ENCODE measurements around the gene SMARCD2.
"Not testable (repeated sequence)": the region's sequence is repeated elsewhere in the genome, so short reads cannot be mapped to it uniquely, and the experiment has no call there.

Gene SMARCD2

GRCh38 chr17:63847525-63848249, 5.2 kb upstream of the SMARCD2 start:
- no peaks in the 10 kb centered on the region for H3K4me1 ChIP-seq (ENCODE audit: insufficient read depth, low read length)
- H3K9ac ChIP-seq (ENCODE audit: low read depth, low read length): no peak overlapping the region
- H3K4me3 ChIP-seq (ENCODE audit: low read length): no peak overlapping the region
- H3K9me3 ChIP-seq (ENCODE audit: insufficient read depth, low read depth, low read length): peaks cover 7% of the 10 kb centered on the region; the same call in 1 of the 2 replicates
- H3K36me3 ChIP-seq (ENCODE audit: insufficient read depth, low read depth, low read length): no peaks in the 10 kb centered on the region
- peaks cover 48% of the 10 kb centered on the region for H3K27me3 ChIP-seq (ENCODE audit: insufficient read depth, low read length)
- no peak overlapping the region for H3K27ac ChIP-seq (ENCODE audit: low read length)

GRCh38 chr17:63845509-63845908, 3.0 kb upstream of the SMARCD2 start:
- no peak overlapping the region for H3K4me3 ChIP-seq (ENCODE audit: low read length)
- peaks cover 7% of the 10 kb centered on the region; the same call in 1 of the 2 replicates for H3K9me3 ChIP-seq (ENCODE audit: insufficient read depth, low read depth, low read length)
- peaks cover 9% of the 10 kb centered on the region for H3K4me1 ChIP-seq (ENCODE audit: insufficient read depth, low read length)
- H3K27me3 ChIP-seq (ENCODE audit: insufficient read depth, low read length): peaks cover 48% of the 10 kb centered on the region
- no peaks in the 10 kb centered on the region for H3K36me3 ChIP-seq (ENCODE audit: insufficient read depth, low read depth, low read length)
- no peak overlapping the region for H3K9ac ChIP-seq (ENCODE audit: low read depth, low read length)
- H3K27ac ChIP-seq (ENCODE audit: low read length): no peak overlapping the region

DNA sequence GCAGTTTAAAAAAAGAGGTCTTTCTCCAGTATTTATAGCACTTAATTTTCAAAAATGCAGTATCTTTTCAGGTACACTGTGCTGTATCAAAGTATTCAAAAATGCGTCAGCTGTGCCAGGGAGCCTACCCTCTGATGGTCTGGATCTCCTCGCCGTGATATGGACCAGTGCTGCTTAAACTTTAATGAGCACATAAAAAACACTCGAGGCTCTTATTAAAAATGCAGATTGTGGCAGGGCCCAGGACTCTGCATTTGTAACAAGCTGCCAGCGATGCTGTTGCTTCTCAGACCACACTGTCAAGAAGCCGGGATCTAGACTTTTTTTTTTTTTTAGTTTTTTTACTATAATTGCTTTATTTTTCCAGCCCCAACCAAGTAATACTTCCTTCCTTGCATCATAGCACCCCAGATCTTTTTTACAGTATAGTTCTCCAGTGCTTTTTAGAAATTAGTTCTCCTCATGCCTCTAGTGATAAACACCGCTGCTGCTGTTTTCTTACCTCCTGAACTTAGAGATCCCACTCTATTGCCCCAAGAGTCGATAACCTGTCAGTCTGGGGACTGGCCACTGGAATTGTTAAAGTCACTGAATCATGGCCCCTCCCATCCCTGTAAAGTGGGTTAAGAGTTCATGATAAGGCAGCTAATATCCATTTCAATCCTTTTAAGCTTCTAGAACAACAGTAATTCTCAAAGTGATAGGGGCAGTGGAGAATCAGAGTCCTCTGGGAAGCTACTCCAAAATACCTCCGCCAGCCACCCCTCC, 1.6 kb upstream of the SMARCD2 start:
- no peaks in the 10 kb centered on the region for H3K36me3 ChIP-seq (ENCODE audit: insufficient read depth, low read depth, low read length)
- no peak overlapping the region for H3K27ac ChIP-seq (ENCODE audit: low read length)
- H3K9ac ChIP-seq (ENCODE audit: low read depth, low read length): no peak overlapping the region
- H3K4me1 ChIP-seq (ENCODE audit: insufficient read depth, low read length): peaks cover 13% of the 10 kb centered on the region
- H3K4me3 ChIP-seq (ENCODE audit: low read length): 0 out of 2 replicates have a peak overlapping the region, but pooled peaks have one; percentile 83
- H3K9me3 ChIP-seq (ENCODE audit: insufficient read depth, low read depth, low read length): peaks cover 7% of the 10 kb centered on the region; the same call in 1 of the 2 replicates
- peaks cover 40% of the 10 kb centered on the region for H3K27me3 ChIP-seq (ENCODE audit: insufficient read depth, low read length)

- H3K27ac ChIP-seq (ENCODE audit: low read length); H3K36me3 ChIP-seq (ENCODE audit: insufficient read depth, low read depth, low read length): not testable (repeated sequence)
- peak overlapping the region; percentile 59; the same call in 1 of the 2 replicates for H3K9ac ChIP-seq (ENCODE audit: low read depth, low read length)
Observed at GRCh38 chr17:63843387-63843888, 953 bp upstream of the SMARCD2 start.

GRCh38 chr17:63842173-63842539, 329 bp downstream of the SMARCD2 start:
- Histone ChIP-seq H3K36me3 (ENCODE audit: insufficient read depth, low read depth, low read length) (no peaks in the 10 kb centered on the region), H3K4me3 (ENCODE audit: low read length) (peak overlapping the region; percentile 96), H3K27ac (ENCODE audit: low read length) (no peak overlapping the region), H3K9ac (ENCODE audit: low read depth, low read length) (peak overlapping the region; percentile 90), H3K4me1 (ENCODE audit: insufficient read depth, low read length) (peaks cover 25% of the 10 kb centered on the region), H3K9me3 (ENCODE audit: insufficient read depth, low read depth, low read length) (no peaks in the 10 kb centered on the region), H3K27me3 (ENCODE audit: insufficient read depth, low read length) (peaks cover 21% of the 10 kb centered on the region)

More at GRCh38 chr17:63843387-63843888, 953 bp upstream of the SMARCD2 start:
- peaks cover 34% of the 10 kb centered on the region for H3K27me3 ChIP-seq (ENCODE audit: insufficient read depth, low read length)
- H3K9me3 ChIP-seq (ENCODE audit: insufficient read depth, low read depth, low read length): not testable (repeated sequence)
- peaks cover 20% of the 10 kb centered on the region for H3K4me1 ChIP-seq (ENCODE audit: insufficient read depth, low read length)
- H3K4me3 ChIP-seq (ENCODE audit: low read length): peak overlapping the region; percentile 83

DNA sequence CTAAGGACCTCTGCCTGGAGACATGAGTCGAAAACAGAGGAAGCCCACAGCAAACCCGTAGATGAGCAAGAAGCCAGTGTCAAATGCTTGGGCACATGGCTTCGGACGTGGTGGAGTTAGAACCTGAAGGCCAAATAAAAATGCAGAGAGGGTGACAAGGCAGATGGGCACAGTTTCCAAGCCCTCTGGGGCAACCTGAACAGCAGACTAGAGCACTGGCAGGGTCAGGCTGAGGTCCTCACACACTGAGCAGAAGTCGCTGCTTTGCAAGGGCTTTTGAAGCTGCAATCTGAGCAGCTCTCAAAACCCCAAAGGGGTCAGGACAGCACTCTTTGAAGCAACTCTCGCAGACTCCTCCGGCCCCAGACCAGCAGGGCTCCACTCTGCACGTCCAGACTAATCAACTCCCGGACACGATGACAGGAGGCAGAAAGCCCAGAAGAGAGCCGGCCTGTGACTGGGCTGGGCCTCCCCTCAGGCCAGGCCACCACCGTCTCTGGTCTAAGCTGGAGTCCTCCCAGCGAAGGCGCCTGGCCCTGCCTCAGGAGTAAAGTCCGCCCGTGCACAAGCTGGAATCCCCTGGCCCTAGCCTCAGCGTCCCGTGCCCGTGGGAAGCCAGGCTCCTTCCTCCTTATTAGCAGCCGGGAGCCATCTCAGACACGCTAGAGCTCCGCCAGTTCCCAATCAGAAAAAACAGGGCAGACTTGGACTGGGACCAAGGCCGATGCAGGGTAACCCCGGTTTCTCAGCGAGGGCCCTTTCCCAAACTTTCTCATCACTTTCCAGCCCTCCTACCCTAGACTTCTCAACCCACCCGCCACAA, 924 bp downstream of the SMARCD2 start:
- Histone ChIP-seq H3K27me3 (ENCODE audit: insufficient read depth, low read length) (peaks cover 16% of the 10 kb centered on the region; the same call in 1 of the 2 replicates), H3K36me3 (ENCODE audit: insufficient read depth, low read depth, low read length) (peaks cover 5% of the 10 kb centered on the region), H3K4me1 (ENCODE audit: insufficient read depth, low read length) (peaks cover 25% of the 10 kb centered on the region), H3K9me3 (ENCODE audit: insufficient read depth, low read depth, low read length) (no peaks in the 10 kb centered on the region), H3K4me3 (ENCODE audit: low read length) (peak overlapping the region; percentile 96), H3K9ac (ENCODE audit: low read depth, low read length) (peak overlapping the region; percentile 90), H3K27ac (ENCODE audit: low read length) (no peak overlapping the region)

GRCh38 chr17:63840591-63841349, 1.7 kb downstream of the SMARCD2 start:
- peak overlapping the region; percentile 96 for H3K4me3 ChIP-seq (ENCODE audit: low read length)
- no peak overlapping the region for H3K27ac ChIP-seq (ENCODE audit: low read length)
- H3K36me3 ChIP-seq (ENCODE audit: insufficient read depth, low read depth, low read length): peaks cover 7% of the 10 kb centered on the region
- H3K9ac ChIP-seq (ENCODE audit: low read depth, low read length): peak overlapping the region; percentile 90; the same call in 1 of the 2 replicates
- peaks cover 25% of the 10 kb centered on the region for H3K4me1 ChIP-seq (ENCODE audit: insufficient read depth, low read length)
- H3K27me3 ChIP-seq (ENCODE audit: insufficient read depth, low read length): peaks cover 8% of the 10 kb centered on the region; the same call in 1 of the 2 replicates
- no peaks in the 10 kb centered on the region for H3K9me3 ChIP-seq (ENCODE audit: insufficient read depth, low read depth, low read length)

DNA sequence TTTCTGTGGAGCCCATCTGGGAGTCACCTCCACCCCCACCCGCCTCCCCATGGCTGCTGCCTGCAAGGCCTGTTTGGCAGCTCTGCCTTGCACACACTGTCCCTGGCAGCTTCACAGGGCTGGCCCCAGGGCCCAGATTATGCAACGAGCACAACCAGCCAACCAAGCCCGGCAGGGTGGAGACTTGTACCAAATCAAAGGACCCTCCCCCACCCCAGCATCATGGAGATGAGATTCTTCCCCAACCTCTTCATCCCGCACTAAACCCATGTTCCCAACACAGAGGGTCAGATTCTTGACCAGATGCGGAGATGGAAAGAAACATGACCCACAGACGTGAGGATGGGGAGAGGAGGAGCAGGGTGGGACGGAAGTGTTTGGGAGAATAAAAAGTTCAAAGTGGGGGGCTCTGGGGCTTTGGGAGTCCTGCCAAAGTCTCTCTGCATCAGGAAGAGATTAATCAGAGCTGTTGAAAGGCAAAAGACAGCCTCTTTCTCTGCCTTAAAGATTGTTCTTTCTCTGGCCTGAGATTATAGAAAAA, 3.8 kb downstream of the SMARCD2 start:
- H3K4me3 ChIP-seq (ENCODE audit: low read length): peak overlapping the region; percentile 42; the same call in 1 of the 2 replicates
- H3K36me3 ChIP-seq (ENCODE audit: insufficient read depth, low read depth, low read length): peaks cover 23% of the 10 kb centered on the region
- H3K27me3 ChIP-seq (ENCODE audit: insufficient read depth, low read length): no peaks in the 10 kb centered on the region
- peak overlapping the region; percentile 66; the same call in 1 of the 2 replicates for H3K9ac ChIP-seq (ENCODE audit: low read depth, low read length)
- H3K27ac ChIP-seq (ENCODE audit: low read length): peak overlapping the region; percentile 20
- H3K9me3 ChIP-seq (ENCODE audit: insufficient read depth, low read depth, low read length): no peaks in the 10 kb centered on the region
- H3K4me1 ChIP-seq (ENCODE audit: insufficient read depth, low read length): peaks cover 25% of the 10 kb centered on the region

DNA sequence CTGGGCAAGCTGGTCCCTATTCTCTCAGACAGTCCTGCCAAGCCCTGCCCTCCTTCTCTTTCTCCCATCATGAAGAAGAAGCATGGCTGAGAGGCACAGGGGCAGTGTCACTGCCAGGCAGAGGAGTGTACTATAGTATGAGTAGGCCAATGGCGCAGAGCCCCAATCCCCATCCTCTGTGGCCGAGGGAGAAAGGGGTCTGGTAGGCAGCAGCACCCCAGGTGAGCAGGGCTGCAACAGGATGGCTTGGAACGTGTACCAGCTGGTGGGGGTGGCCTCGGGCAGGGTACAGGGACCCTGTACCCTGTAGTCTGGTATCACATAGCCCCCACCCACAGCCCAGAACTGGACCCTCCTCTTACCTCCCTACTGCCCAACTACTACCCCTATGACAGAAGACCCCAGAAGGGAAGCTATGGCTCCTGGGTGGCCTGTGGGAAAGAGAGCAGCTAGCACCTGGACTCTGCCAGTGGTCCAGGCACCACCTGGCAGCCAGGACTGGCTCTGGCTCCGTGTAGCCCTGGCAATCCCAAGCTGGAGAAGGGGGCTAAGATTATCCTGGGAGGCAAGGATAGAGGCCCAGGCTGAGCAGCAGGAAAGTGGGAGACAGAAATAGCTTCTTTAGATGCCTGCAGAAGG, 4.4 kb downstream of the SMARCD2 start:
- peak overlapping the region; percentile 42; the same call in 1 of the 2 replicates for H3K4me3 ChIP-seq (ENCODE audit: low read length)
- no peaks in the 10 kb centered on the region for H3K9me3 ChIP-seq (ENCODE audit: insufficient read depth, low read depth, low read length)
- H3K27ac ChIP-seq (ENCODE audit: low read length): no peak overlapping the region
- H3K27me3 ChIP-seq (ENCODE audit: insufficient read depth, low read length): no peaks in the 10 kb centered on the region
- H3K36me3 ChIP-seq (ENCODE audit: insufficient read depth, low read depth, low read length): peaks cover 29% of the 10 kb centered on the region
- H3K9ac ChIP-seq (ENCODE audit: low read depth, low read length): peak overlapping the region; percentile 66; the same call in 1 of the 2 replicates
- H3K4me1 ChIP-seq (ENCODE audit: insufficient read depth, low read length): peaks cover 25% of the 10 kb centered on the region

GRCh38 chr17:63837480-63837879, 5.0 kb downstream of the SMARCD2 start:
- Histone ChIP-seq H3K4me3 (ENCODE audit: low read length) (no peak overlapping the region), H3K9ac (ENCODE audit: low read depth, low read length) (no peak overlapping the region), H3K27ac (ENCODE audit: low read length) (no peak overlapping the region), H3K27me3 (ENCODE audit: insufficient read depth, low read length) (no peaks in the 10 kb centered on the region), H3K4me1 (ENCODE audit: insufficient read depth, low read length) (peaks cover 25% of the 10 kb centered on the region), H3K9me3 (ENCODE audit: insufficient read depth, low read depth, low read length) (no peaks in the 10 kb centered on the region), H3K36me3 (ENCODE audit: insufficient read depth, low read depth, low read length) (peaks cover 35% of the 10 kb centered on the region)

Measured in iPS-20b (cell line).